Erythroblast (primary cell): ENCODE data around the gene MIS18BP1.

Experiments
- DNase-seq, 2 experiments: peaks; one replicate each; lab custom pipeline; 2025; lab: John Stamatoyannopoulos, UW
- GATA1 ChIP-seq: IDR thresholded peaks from 2 replicates; pipeline ENCODE4 v1.6.1; 2011; ENCODE audit warnings: low read depth, mild to moderate bottlenecking, control low read depth, low read length, moderate library complexity
- POLR2A ChIP-seq: IDR thresholded peaks from 2 replicates; pipeline ENCODE4 v1.6.1; 2011; ENCODE audit warnings: mild to moderate bottlenecking, low read length

The MIS18BP1 gene

DNA sequence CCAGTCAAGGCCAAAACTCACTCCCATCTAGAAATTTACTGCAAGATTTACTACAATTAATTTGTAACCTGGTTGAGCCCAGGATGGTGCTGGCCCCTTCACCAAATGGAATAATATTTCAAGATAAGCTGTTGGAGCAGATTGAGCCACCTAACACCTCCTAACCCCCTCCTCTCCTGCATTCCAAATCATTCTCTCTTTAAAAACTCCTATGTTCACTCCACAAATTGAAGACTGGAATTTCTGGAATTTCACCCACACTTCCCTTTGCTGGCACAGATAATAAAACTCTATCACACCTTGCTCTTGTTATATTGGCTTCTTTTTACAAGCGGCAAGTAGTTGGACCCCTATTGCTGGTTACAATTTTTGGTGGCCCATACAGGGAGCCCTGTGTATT, 41.7 kb downstream of the MIS18BP1 start:
- DNase-seq = no peak
- no peak for TF ChIP-seq POLR2A
- TF ChIP-seq GATA1 = no peak

DNA sequence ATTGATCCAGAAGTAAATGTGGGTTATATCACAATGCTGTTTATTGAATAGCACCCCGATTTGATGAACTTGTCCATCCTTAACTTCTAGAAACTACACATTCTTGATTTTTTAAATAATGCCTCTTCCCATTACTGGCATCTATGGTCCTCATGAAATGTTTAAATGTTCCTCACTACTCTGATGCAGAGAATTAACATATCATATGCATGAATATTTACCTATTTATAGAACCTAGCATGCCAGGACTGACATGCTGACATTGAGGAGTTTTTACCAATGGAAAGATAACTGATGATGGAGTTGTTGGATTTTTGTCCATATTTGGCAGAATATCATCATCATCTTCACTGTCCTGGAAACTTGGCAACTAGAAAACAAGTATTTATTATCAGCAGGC, 42.8 kb downstream of the MIS18BP1 start:
- DNase-seq = no peak
- TF ChIP-seq GATA1 = no peak

DNA sequence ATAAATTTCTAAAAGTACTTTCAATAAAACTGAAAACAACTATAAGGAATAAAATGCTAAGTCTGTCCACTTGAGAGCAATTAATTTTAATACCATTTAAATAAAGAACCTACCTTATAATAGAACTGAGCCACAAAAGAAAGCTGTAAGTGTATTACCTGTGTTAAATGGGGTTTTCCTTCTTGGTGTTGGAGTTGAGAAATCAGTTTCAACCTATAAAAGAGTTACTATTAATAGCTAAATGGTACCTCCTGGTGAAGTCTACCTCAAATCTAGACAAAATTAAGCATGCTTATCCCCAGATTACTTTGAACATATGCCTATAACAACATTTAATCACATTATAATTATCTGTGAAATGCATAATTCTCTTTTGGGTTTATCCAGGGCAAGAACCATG, 48.8 kb downstream of the MIS18BP1 start:
- no peak for TF ChIP-seq GATA1
- no peak for TF ChIP-seq POLR2A
- DNase-seq = no peak

DNA sequence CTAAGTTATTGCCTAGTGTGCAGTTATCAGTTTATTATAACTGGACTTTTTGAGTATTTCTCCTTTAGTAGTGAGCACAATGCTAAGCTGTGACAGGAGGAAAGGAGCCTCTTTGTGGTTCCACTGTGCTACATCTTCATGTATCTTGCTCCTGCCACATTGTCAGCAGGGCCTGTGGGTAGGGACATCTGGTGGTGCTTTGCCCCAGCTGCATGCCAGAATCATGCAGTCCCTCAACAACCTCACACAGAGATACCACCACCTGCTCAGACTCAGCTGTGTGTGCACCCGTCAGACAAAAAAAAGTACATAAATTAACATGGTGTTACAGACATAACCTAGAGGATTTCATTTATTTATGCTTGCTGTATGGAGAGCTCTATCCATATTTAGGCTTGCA, 51.1 kb downstream of the MIS18BP1 start:
- TF ChIP-seq POLR2A (no peak), GATA1 (no peak)
- DNase-seq = peak; percentile 34 to 57

DNA sequence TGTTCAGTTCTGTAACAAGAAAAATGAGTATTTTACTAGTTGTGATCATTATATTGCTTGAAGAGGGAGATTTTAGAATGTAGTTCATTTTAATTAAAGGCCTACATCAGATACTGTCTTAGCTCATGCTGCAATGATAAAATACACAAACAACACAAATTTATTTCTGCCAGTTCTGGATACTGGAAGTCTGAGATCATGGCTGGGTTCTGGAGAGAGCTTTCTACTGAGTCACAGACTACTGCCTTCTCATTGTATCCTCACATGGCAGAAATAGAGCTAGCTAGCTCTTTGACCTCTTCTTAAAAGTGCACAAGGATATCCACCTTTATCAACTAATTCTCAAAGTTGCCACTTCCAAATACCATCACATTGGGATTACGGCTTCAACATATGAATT, 53.8 kb downstream of the MIS18BP1 start:
- no peak for TF ChIP-seq POLR2A
- TF ChIP-seq GATA1 = no peak
- no peak for DNase-seq

DNA sequence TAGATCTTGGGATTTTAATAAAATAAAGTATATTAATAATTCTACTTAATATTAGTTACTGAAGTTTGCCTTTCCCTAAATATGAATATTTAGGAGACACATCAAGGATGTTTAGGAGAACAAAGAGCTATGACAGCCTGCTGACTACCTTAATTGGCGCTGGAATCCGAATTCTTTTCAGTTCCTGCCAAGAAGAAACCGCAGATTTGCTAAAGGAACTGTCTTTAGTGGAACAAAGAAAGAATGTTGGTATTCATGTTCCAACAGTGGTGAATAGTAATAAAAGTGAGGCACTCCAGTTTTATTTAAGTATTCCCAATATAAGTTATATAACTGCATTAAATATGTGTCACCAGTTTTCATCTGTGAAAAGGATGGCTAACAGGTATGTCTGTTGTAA, 54.5 kb downstream of the MIS18BP1 start:
- no peak for TF ChIP-seq GATA1
- TF ChIP-seq POLR2A = no peak
- no peak for DNase-seq

DNA sequence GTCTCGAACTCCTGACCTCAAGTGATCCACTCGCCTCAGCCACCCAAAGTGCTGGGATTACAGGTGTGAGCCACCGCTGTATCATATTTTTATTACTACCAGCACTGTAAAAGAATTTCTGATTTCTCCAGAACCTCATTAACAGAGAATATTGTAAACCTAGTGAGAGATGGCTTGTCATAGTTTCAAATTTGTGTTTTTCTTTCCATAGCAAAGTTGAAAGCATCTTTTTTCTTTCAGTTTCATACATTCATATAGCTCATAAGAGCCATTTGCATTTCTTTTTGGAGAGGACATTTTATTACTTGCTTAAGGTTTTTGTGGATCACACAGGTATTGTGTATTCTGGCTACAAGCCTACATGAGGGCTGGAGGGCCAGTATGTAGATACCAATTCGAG, 58.0 kb downstream of the MIS18BP1 start:
- TF ChIP-seq GATA1 (no peak), POLR2A (no peak)
- no peak for DNase-seq

DNA sequence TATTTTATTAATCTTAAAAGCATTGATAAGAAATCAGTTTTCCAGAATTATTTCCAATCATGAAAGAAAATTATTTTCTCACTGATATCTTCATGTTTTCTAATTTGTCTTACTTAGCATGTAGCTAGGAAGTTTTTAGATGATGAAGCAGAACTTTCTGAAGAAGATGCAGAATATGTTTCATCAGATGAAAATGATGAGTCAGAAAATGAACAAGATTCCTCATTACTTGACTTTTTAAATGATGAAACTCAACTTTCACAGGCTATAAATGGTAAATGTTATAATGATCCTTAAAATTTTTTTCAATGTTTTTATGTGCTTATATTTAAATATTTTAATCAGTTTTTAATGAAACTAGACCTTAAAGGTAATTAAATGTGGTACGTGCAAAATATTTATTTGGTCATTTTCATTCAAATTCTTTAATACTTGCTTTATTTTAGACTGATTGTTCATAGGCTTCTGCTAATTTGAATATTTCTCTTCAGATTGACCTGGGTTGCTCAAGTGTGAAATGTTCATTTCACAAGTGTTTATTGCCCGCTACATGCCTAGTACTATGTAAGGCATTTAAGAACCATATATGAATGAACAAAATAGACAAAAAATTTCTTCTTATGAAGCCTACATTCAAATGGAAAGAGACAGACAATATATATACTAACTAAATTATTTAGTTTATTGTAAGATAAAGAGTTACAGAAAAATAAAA, 67.7 kb downstream of the MIS18BP1 start:
- TF ChIP-seq POLR2A = no peak
- TF ChIP-seq GATA1 = no peak
- DNase-seq = no peak

DNA sequence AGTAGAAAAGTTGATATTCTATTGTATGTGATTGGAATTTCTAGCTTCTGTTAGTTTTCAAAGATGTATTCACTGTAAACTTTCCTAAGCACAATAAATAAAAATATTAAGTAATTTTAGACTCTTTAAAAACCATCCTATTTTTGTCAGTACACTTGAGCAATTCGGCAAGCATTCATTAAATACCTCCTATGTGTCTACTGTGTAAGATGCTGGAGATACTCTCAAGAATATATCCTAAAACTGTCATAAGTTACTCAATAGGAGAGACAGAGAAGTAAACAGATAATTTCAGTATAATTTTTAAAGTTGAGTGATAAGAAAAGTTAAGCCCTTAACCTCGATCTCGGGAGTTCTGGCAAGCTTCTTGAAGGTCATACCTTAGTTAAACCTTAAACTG, 71.2 kb downstream of the MIS18BP1 start:
- no peak for DNase-seq

DNA sequence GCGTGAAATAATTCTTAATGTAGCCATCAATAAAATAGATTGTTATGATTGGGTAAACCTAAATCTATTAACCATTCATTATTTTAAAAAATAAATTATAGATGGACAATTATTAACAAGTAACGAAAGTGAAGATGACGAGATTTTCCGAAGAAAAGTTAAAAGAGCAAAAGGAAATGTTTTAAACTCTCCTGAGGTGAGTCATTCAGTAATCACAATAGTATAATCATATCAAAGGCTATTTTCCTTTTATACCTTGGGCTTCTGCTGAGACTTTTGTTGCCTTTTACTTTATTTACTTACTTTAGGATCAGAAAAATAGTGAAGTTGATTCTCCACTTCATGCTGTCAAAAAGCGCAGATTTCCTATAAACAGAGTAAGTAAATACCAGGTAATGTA, 71.7 kb downstream of the MIS18BP1 start:
- no peak for DNase-seq
- TF ChIP-seq GATA1 (no peak), POLR2A (no peak)

More for the DNA sequence above, 71.2 kb downstream of the MIS18BP1 start:
- no peak for TF ChIP-seq POLR2A
- TF ChIP-seq GATA1 = no peak

DNA sequence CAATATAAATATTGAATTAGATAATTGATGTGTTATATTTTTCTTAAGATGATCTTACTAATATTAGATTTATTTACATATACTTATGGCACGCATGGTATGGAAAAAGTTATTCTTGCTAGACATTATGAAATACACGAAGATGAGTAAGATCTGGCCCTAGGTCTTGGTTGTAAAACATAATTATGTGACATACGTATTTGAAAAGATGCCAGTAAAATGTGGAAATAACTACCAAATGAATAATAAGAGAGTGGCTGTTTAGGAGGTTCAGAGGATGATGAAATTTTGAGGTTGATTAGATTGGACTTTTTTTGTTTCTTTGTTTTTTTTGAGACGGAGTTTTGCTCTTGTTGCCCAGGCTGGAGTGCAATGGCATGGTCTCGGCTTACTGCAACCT, 75.9 kb downstream of the MIS18BP1 start:
- DNase-seq = no peak
- TF ChIP-seq POLR2A = no peak
- TF ChIP-seq GATA1 = no peak

DNA sequence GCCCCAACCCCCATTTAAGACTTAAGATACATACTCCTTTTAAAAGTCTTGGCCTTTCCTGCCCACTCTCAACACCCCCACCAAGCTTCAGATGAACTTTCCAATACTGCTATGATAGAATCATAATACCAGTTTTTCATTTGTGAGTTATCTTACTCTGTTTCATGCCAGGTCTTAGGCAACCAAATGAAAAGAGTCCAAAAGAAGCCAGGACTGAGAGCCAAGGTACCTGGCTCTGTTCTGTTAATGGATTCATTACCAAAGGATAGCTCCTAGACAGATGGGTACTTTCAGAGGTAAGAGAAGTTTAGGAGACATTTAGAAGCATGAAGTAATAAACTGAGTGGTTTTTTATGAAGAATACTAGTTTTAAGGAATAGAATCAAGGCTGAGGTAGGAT, 83.1 kb downstream of the MIS18BP1 start:
- DNase-seq = no peak
- no peak for TF ChIP-seq POLR2A
- TF ChIP-seq GATA1 = no peak

DNA sequence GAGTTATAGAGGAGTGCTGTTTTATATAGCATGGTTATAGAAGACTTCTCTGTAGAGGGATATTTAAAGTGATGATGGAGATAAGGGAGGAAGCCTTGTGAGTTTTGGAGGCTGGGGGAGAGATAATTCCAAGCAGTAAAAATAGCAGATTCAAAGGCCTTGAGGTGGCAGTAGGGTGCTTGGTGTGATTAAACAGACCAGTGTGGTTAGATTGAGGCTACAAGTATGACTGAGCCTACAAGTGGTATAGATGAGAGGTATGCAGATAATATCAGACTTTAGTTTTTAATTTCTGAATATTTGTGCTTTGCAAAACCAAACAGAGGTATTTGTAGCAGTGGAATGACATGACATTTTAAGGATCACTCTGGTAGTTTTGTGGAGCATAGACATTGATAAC, 96.9 kb downstream of the MIS18BP1 start:
- DNase-seq = no peak
- no peak for TF ChIP-seq GATA1
- no peak for TF ChIP-seq POLR2A
